Prostate gland (tissue), 2 donors: Measurements from ENCODE around the gene MAP3K20. TPM values are rescaled to one million over a fixed set of nuclear protein-coding genes. Genes with fewer than 3 reads are reported as not detected.
A peak's percentile ranks its signal among the peaks of the same experiment; 100 is the strongest.

ENCODE experiments used
- DNase-seq: peaks from one replicate; pipeline ENCODE4 v3.0.0-alpha.2; 2019; ENCODE audit warnings: low spot score
- H3K27ac ChIP-seq, 2 donors: fragments of 200-600 bp; sonication (generic); 2 replicates each; pipeline ENCODE4 v1.5.1; 2017 to 2019
- H3K27me3 ChIP-seq: fragments of 200-600 bp; sonication (generic); replicated peaks from 2 replicates; pipeline ENCODE4 v1.5.1; 2019; ENCODE audit not compliant: insufficient read depth
- H3K36me3 ChIP-seq, 2 donors: fragments of 200-600 bp; sonication (generic); 1 replicate in 1 of 2; 2 replicates in 1 of 2; pipeline versions ENCODE4 v1.5.1 to v1.8.1; 2017 to 2019
- H3K4me1 ChIP-seq: fragments of 200-600 bp; sonication (generic); replicated peaks from 2 replicates; pipeline ENCODE4 v1.5.1; 2019
- H3K4me3 ChIP-seq, 2 donors: fragments of 200-600 bp; sonication (generic); 2 replicates each; pipeline ENCODE4 v1.5.1; 2017 to 2019
- H3K9me3 ChIP-seq: fragments of 200-600 bp; sonication (generic); 2 replicates; pipeline ENCODE4 v1.5.1; 2017
- CTCF ChIP-seq, 4 experiments: fragments of 200-600 bp in 2 of 4; fragments of 450-650 bp in 2 of 4; sonication (generic) in 2 of 4; IDR thresholded peaks; 1 replicate in 3 of 4; 2 replicates in 1 of 4; pipeline ENCODE4 v1.5.1; 2016 to 2019; ENCODE audit warnings: antibody characterized with exemption in 4 of 4, mild to moderate bottlenecking in 2 of 4, moderate library complexity in 2 of 4
- POLR2A ChIP-seq: fragments of 450-650 bp; IDR thresholded peaks from one replicate; pipeline ENCODE4 v1.6.1; 2016; ENCODE audit warnings: antibody characterized with exemption, mild to moderate bottlenecking
- POLR2AphosphoS5 ChIP-seq: sonication (generic); formaldehyde crosslinking; IDR thresholded peaks from one replicate; pipeline ENCODE4 v1.6.1; 2017; ENCODE audit warnings: antibody characterized with exemption
- WGBS: methylation state at CpG from one replicate; pipeline ENCODE4 v1.1.5; 2018; 5-methylcytosine and 5-hydroxymethylcytosine counted together
- intact Hi-C: fragments of 100-400 bp; cut with DNase I; formaldehyde crosslinking; loops from one replicate; pipeline ENCODE4 v1.14.2; 2022
- total RNA-seq, 2 donors: library from RNA; depleted of rRNA; stranded (reverse); fragments of >200 nt; gene quantifications; one replicate each; pipeline ENCODE4 v1.1.0, GENCODE V29; 2016

The MAP3K20 gene
- total RNA-seq, 2 donors from 2014 or later = 28.9 to 48.8 TPM

- 57% methylated on average over 2 of the region's 2 CpGs for WGBS
- no peaks in the 10 kb centered on the region for H3K4me1 ChIP-seq
- DNase-seq = peak; percentile 53
- H3K27ac ChIP-seq = peak overlapping the region; percentile 69 to 77
- no peaks in the 10 kb centered on the region for H3K27me3 ChIP-seq
- no peak overlapping the region for H3K4me3 ChIP-seq
- TF ChIP-seq POLR2A (no peak), CTCF (IDR thresholded peaks at IDR 0.05) (no peak), POLR2AphosphoS5 (peak; percentile 90)
- no peaks in the 10 kb centered on the region for H3K9me3 ChIP-seq
- intact Hi-C loops = loop anchor here (5.0 to 10.0 kb wide), 4 partner anchors 67 to 260 kb away; partner anchors contain the start of genes CDCA7 and MAP3K20
- no peaks in the 10 kb centered on the region for H3K36me3 ChIP-seq
These were observed 211.9 kb downstream of the MAP3K20 start for GRCh38 chr2:173287594-173287993.

GRCh38 chr2:173288561-173288960 lies 212.9 kb downstream of the MAP3K20 start:
- peak overlapping the region; percentile 69 to 77 for H3K27ac ChIP-seq
- H3K27me3 ChIP-seq = no peaks in the 10 kb centered on the region
- WGBS = 84% methylated on average over 3 of the region's 3 CpGs
- TF ChIP-seq POLR2AphosphoS5 = no peak
- TF ChIP-seq CTCF (IDR thresholded peaks at IDR 0.05) = no peak
- TF ChIP-seq POLR2A = no peak
- H3K4me1 ChIP-seq = no peaks in the 10 kb centered on the region
- intact Hi-C loops = loop anchor here (5.0 to 10.0 kb wide), 4 partner anchors 66 to 261 kb away; partner anchors contain the start of genes CDCA7 and MAP3K20
- H3K4me3 ChIP-seq = no peak overlapping the region
- no peaks in the 10 kb centered on the region for H3K9me3 ChIP-seq
- H3K36me3 ChIP-seq = no peaks in the 10 kb centered on the region
- no peak for DNase-seq

- no peaks in the 10 kb centered on the region for H3K36me3 ChIP-seq
- H3K4me1 ChIP-seq = no peaks in the 10 kb centered on the region
- H3K9me3 ChIP-seq = no peaks in the 10 kb centered on the region
- WGBS = 66% methylated on average over 2 of the region's 2 CpGs
- H3K4me3 ChIP-seq = no peak overlapping the region
- H3K27me3 ChIP-seq = no peaks in the 10 kb centered on the region
- intact Hi-C loops = no loop called here
- no peak for TF ChIP-seq CTCF (IDR thresholded peaks at IDR 0.05)
- no peak for TF ChIP-seq POLR2AphosphoS5
- no peak for TF ChIP-seq POLR2A
- no peak for DNase-seq
- no peak overlapping the region for H3K27ac ChIP-seq
These were observed 214.4 kb downstream of the MAP3K20 start for GRCh38 chr2:173290046-173290445.

- WGBS = 97% methylated on average over 6 of the region's 6 CpGs
- Histone ChIP-seq H3K27ac (no peak overlapping the region), H3K4me3 (no peak overlapping the region), H3K9me3 (no peaks in the 10 kb centered on the region), H3K36me3 (no peaks in the 10 kb centered on the region), H3K27me3 (no peaks in the 10 kb centered on the region), H3K4me1 (no peaks in the 10 kb centered on the region)
- no peak for DNase-seq
- intact Hi-C loops = no loop called here
- no peak for TF ChIP-seq POLR2A
- TF ChIP-seq POLR2AphosphoS5 = no peak
- TF ChIP-seq CTCF (IDR thresholded peaks at IDR 0.05) = no peak
These were observed 214.9 kb downstream of the MAP3K20 start for GRCh38 chr2:173290518-173290917.

GRCh38 chr2:173291412-173291811 lies 215.8 kb downstream of the MAP3K20 start:
- Histone ChIP-seq H3K27me3 (no peaks in the 10 kb centered on the region), H3K4me3 (no peak overlapping the region), H3K9me3 (no peaks in the 10 kb centered on the region), H3K27ac (no peak overlapping the region), H3K4me1 (no peaks in the 10 kb centered on the region), H3K36me3 (no peaks in the 10 kb centered on the region)
- intact Hi-C loops = no loop called here
- TF ChIP-seq CTCF (IDR thresholded peaks at IDR 0.05) (no peak), POLR2A (no peak), POLR2AphosphoS5 (no peak)
- no peak for DNase-seq
- WGBS = 65% methylated on average over 4 of the region's 4 CpGs
